SIG-M5 treated with dmso at 0.1 percent for 504 hours (cell line): ENCODE data around the gene SOX1.
A peak's percentile ranks its signal among the peaks of the same experiment; 100 is the strongest.

Experiments
- DNase-seq: peaks from one replicate; lab custom pipeline; 2025; ENCODE audit not compliant: unreplicated experiment; lab: John Stamatoyannopoulos, UW

SOX1 gene

GRCh38 chr13:112067116-112067741 lies at the start of gene SOX1:
Gene SOX1, plus strand, starts transcription at chr13:112067149. Its CDS starts 510 bp downstream, at chr13:112067659.
- no peak for DNase-seq

- no peak for DNase-seq
Observed at GRCh38 chr13:112024577-112024976, 42.4 kb upstream of the SOX1 start.

GRCh38 chr13:112027250-112027649 lies 39.7 kb upstream of the SOX1 start:
- DNase-seq, result no peak

GRCh38 chr13:112028481-112028880 lies 38.5 kb upstream of the SOX1 start:
- no peak for DNase-seq

- no peak for DNase-seq
Observed at GRCh38 chr13:112029143-112029542, 37.8 kb upstream of the SOX1 start.

GRCh38 chr13:112032186-112032993 lies 34.6 kb upstream of the SOX1 start:
- DNase-seq, result no peak

- no peak for DNase-seq
Observed at GRCh38 chr13:112034231-112034630, 32.7 kb upstream of the SOX1 start.

GRCh38 chr13:112034846-112035245 lies 32.1 kb upstream of the SOX1 start:
- DNase-seq, result no peak

GRCh38 chr13:112042496-112042895 lies 24.5 kb upstream of the SOX1 start:
- DNase-seq, result peak; percentile 10

GRCh38 chr13:112052213-112052612 lies 14.7 kb upstream of the SOX1 start:
- DNase-seq, result no peak

GRCh38 chr13:112053167-112053743 lies 13.7 kb upstream of the SOX1 start:
- DNase-seq, result no peak

- no peak for DNase-seq
Observed at GRCh38 chr13:112053744-112054615, 13.0 kb upstream of the SOX1 start.

- no peak for DNase-seq
Observed at GRCh38 chr13:112054616-112055015, 12.3 kb upstream of the SOX1 start.

- DNase-seq, result no peak
Observed at GRCh38 chr13:112055036-112055914, 11.7 kb upstream of the SOX1 start.

- no peak for DNase-seq
Observed at GRCh38 chr13:112055915-112056269, 11.1 kb upstream of the SOX1 start.

GRCh38 chr13:112056284-112056727 lies 10.6 kb upstream of the SOX1 start:
- DNase-seq, result no peak

- DNase-seq, result no peak
Observed at GRCh38 chr13:112056739-112057438, 10.1 kb upstream of the SOX1 start.

GRCh38 chr13:112057439-112057735 lies 9.6 kb upstream of the SOX1 start:
- no peak for DNase-seq

GRCh38 chr13:112057736-112058518 lies 9.0 kb upstream of the SOX1 start:
- DNase-seq, result no peak
